Measurements from ENCODE around the gene VAMP5. TPM values are rescaled to one million over a fixed set of nuclear protein-coding genes. Genes with fewer than 3 reads are reported as not detected.
A peak's percentile ranks its signal among the peaks of the same experiment; 100 is the strongest.

The VAMP5 gene
- polyA plus RNA-seq (2012; ENCODE audit: missing spikeins) = 56.4 TPM

GRCh38 chr2:85584354-85584856 is at the start of gene VAMP5:
TSS of gene VAMP5 (plus strand) at chr2:85584431. CDS start at chr2:85584491, 60 bp downstream.
- TF ChIP-seq POLR2A (IDR thresholded peaks at IDR 0.05; ENCODE audit: low read depth, low read length) = no peak
- 0 out of 2 replicates have a peak, but pooled peaks have one; percentile 16 for TF ChIP-seq POLR2AphosphoS5 (IDR thresholded peaks at IDR 0.05; ENCODE audit: low read depth, low read length)
- DNase-seq (ENCODE audit: insufficient read length) (peak; percentile 78), FAIRE-seq (no peak)

DNA sequence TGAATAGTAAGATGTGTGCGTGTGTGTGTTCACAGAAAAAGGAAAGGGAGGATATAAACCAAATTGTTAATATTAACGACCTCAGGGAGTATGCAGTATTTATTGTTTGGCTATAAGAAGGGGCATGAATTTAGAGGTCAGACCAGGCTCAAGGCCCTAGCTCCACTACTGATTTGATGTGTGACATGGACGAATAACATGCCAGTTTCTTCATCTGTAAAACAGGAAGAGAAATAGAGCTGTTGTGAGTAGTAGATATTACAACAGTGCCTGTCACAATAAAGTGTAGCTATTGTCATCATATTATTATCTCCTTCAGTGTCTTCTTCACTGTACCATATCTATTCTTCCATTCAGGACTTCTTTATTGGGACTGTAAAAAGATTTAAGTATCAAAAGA is 49.4 kb upstream of the VAMP5 start:
- FAIRE-seq = no peak
- TF ChIP-seq POLR2A (IDR thresholded peaks at IDR 0.05; ENCODE audit: low read depth, low read length) (no peak), TAF1 (IDR thresholded peaks at IDR 0.05; ENCODE audit: borderline replicate concordance, low read depth, low read length) (no peak), POLR2AphosphoS5 (IDR thresholded peaks at IDR 0.05; ENCODE audit: low read depth, low read length) (no peak)
- no peak for DNase-seq (ENCODE audit: insufficient read length)

DNA sequence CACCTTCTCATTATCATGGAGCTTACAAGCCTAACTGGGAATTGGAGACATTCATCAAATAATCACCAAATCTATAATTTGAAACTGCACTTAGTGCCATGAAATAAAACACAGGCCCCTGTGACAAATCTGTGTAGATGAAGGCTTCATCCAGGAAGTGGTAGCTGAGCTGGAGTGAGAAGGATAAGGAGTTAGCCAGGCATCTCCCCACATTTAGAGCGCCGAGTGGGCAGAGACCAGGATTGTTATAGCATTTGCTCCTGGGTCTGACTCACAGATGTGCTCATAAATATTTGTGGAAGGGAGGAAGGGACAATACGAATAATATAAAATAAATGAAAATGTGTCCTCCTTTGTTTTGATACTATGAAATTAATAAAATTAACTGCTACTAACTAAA is 47.8 kb upstream of the VAMP5 start:
- DNase-seq (ENCODE audit: insufficient read length) (no peak), FAIRE-seq (no peak)
- TF ChIP-seq POLR2A (IDR thresholded peaks at IDR 0.05; ENCODE audit: low read depth, low read length) (no peak), TAF1 (IDR thresholded peaks at IDR 0.05; ENCODE audit: borderline replicate concordance, low read depth, low read length) (no peak), POLR2AphosphoS5 (IDR thresholded peaks at IDR 0.05; ENCODE audit: low read depth, low read length) (no peak)

GRCh38 chr2:85537600-85538506 is 46.4 kb upstream of the VAMP5 start:
- TF ChIP-seq POLR2AphosphoS5 (IDR thresholded peaks at IDR 0.05; ENCODE audit: low read depth, low read length) (peak; percentile 25; the same call in 1 of the 2 replicates), POLR2A (IDR thresholded peaks at IDR 0.05; ENCODE audit: low read depth, low read length) (no peak; the same call in none of the 2 replicates), TAF1 (IDR thresholded peaks at IDR 0.05; ENCODE audit: borderline replicate concordance, low read depth, low read length) (0 out of 2 replicates have a peak, but pooled peaks have one; percentile 8)
- FAIRE-seq = no peak
- no peak for DNase-seq (ENCODE audit: insufficient read length)

GRCh38 chr2:85538507-85539360 is 45.5 kb upstream of the VAMP5 start, which contains the start of gene MAT2A:
TSS of gene MAT2A (plus strand) at chr2:85539168. CDS start at chr2:85539288, 120 bp downstream.
- peak; percentile 77 for DNase-seq (ENCODE audit: insufficient read length)
- TF ChIP-seq POLR2A (IDR thresholded peaks at IDR 0.05; ENCODE audit: low read depth, low read length) (peak; percentile 99), TAF1 (IDR thresholded peaks at IDR 0.05; ENCODE audit: borderline replicate concordance, low read depth, low read length) (peak; percentile 97), POLR2AphosphoS5 (IDR thresholded peaks at IDR 0.05; ENCODE audit: low read depth, low read length) (peak; percentile 100)
- FAIRE-seq = peak; percentile 83

GRCh38 chr2:85539361-85540132 is 44.7 kb upstream of the VAMP5 start:
- DNase-seq (ENCODE audit: insufficient read length) (peak; percentile 50), FAIRE-seq (peak; percentile 86)
- TF ChIP-seq POLR2AphosphoS5 (IDR thresholded peaks at IDR 0.05; ENCODE audit: low read depth, low read length) (no peak), POLR2A (IDR thresholded peaks at IDR 0.05; ENCODE audit: low read depth, low read length) (no peak; the same call in 1 of the 2 replicates), TAF1 (IDR thresholded peaks at IDR 0.05; ENCODE audit: borderline replicate concordance, low read depth, low read length) (no peak)

DNA sequence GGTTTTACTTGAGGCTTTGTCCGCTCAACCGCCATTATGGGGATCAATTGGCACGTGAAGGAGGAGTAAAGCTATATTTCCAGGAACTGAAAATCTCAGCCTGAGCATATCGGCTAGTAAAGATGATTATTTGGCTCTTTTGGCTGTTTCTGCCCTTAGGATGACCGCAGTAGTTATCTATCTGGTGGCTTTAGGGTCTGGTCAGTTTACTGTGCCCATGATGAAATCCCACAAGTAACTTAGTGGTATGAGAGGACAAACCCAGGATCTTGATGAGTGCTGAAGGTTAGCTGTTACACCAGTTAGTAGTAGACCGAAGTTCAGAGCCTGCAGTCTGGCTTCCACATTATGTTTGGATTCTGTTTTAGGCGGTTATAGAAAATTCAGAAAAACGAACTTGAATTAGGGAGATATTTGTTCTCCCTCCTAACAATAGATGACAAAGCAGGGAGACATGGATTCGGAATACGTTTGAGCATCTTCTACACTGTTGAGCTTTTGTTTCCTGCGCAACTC is 44.0 kb upstream of the VAMP5 start:
- FAIRE-seq = no peak
- no peak for TF ChIP-seq POLR2AphosphoS5 (IDR thresholded peaks at IDR 0.05; ENCODE audit: low read depth, low read length)
- TF ChIP-seq TAF1 (IDR thresholded peaks at IDR 0.05; ENCODE audit: borderline replicate concordance, low read depth, low read length) = no peak
- no peak for TF ChIP-seq POLR2A (IDR thresholded peaks at IDR 0.05; ENCODE audit: low read depth, low read length)
- no peak for DNase-seq (ENCODE audit: insufficient read length)

DNA sequence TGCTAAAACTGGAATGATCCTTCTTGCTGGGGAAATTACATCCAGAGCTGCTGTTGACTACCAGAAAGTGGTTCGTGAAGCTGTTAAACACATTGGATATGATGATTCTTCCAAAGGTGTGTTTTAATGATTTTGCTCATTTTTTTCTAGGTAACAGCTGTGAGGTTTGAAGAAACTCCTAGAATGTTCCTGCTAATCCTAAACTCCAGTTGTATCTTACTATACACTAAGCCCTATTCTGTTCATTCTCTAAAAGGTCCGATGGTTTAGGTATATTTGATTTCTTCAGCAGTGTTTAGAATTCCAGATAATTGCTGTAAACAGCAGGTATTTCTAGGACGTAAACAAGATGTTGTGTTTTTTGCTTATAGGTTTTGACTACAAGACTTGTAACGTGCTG is 43.0 kb upstream of the VAMP5 start:
- TF ChIP-seq POLR2AphosphoS5 (IDR thresholded peaks at IDR 0.05; ENCODE audit: low read depth, low read length) = no peak
- TF ChIP-seq TAF1 (IDR thresholded peaks at IDR 0.05; ENCODE audit: borderline replicate concordance, low read depth, low read length) = no peak
- no peak for TF ChIP-seq POLR2A (IDR thresholded peaks at IDR 0.05; ENCODE audit: low read depth, low read length)
- DNase-seq (ENCODE audit: insufficient read length) (no peak), FAIRE-seq (no peak)

GRCh38 chr2:85541753-85542457 is 42.3 kb upstream of the VAMP5 start:
- no peak for DNase-seq (ENCODE audit: insufficient read length)
- TF ChIP-seq TAF1 (IDR thresholded peaks at IDR 0.05; ENCODE audit: borderline replicate concordance, low read depth, low read length) (no peak), POLR2AphosphoS5 (IDR thresholded peaks at IDR 0.05; ENCODE audit: low read depth, low read length) (peak; percentile 72; the same call in 1 of the 2 replicates), POLR2A (IDR thresholded peaks at IDR 0.05; ENCODE audit: low read depth, low read length) (peak; percentile 5; the same call in 1 of the 2 replicates)
- FAIRE-seq = no peak

GRCh38 chr2:85542777-85543176 is 41.5 kb upstream of the VAMP5 start:
- no peak for TF ChIP-seq POLR2AphosphoS5 (IDR thresholded peaks at IDR 0.05; ENCODE audit: low read depth, low read length)
- no peak for TF ChIP-seq TAF1 (IDR thresholded peaks at IDR 0.05; ENCODE audit: borderline replicate concordance, low read depth, low read length)
- DNase-seq (ENCODE audit: insufficient read length) (no peak), FAIRE-seq (no peak)

Data from GM12892 (cell line).